ENCODE measurements around the gene RUNX2. TPM values are rescaled to one million over a fixed set of nuclear protein-coding genes. Genes with fewer than 3 reads are reported as not detected.

RUNX2 gene
- polyA plus RNA-seq, 1 donor: 2.6 TPM

GRCh38 chr6:45576648-45577624 is 248.8 kb downstream of the RUNX2 start:
- WGBS (ENCODE audit: insufficient coverage, low lambda C conversion rate): no CpG with 5 or more reads among the region's 15 CpGs
- Histone ChIP-seq H3K36me3 (ENCODE audit: control insufficient read depth, insufficient read depth, low read length) (no peaks in the 10 kb centered on the region), H3K27ac (ENCODE audit: low read length) (no peak overlapping the region), H3K4me1 (ENCODE audit: control insufficient read depth, insufficient read depth, low read length) (no peaks in the 10 kb centered on the region), H3K9me3 (ENCODE audit: control insufficient read depth, low read depth, low read length) (no peaks in the 10 kb centered on the region), H3K27me3 (ENCODE audit: control insufficient read depth, insufficient read depth, low read length) (no peaks in the 10 kb centered on the region), H3K4me3 (ENCODE audit: low read length) (no peak overlapping the region)
- DNase-seq: no peak

GRCh38 chr6:45577836-45578504 is 249.8 kb downstream of the RUNX2 start:
- H3K27me3 ChIP-seq (ENCODE audit: control insufficient read depth, insufficient read depth, low read length): no peaks in the 10 kb centered on the region
- no peak overlapping the region for H3K27ac ChIP-seq (ENCODE audit: low read length)
- 80% methylated on average over 1 of the region's 9 CpGs for WGBS (ENCODE audit: insufficient coverage, low lambda C conversion rate)

GRCh38 chr6:45584127-45584526 is 256.0 kb downstream of the RUNX2 start:
- Histone ChIP-seq H3K36me3 (ENCODE audit: control insufficient read depth, insufficient read depth, low read length) (no peaks in the 10 kb centered on the region), H3K27me3 (ENCODE audit: control insufficient read depth, insufficient read depth, low read length) (no peaks in the 10 kb centered on the region), H3K9me3 (ENCODE audit: control insufficient read depth, low read depth, low read length) (peaks cover 3% of the 10 kb centered on the region), H3K4me3 (ENCODE audit: low read length) (no peak overlapping the region), H3K27ac (ENCODE audit: low read length) (no peak overlapping the region), H3K4me1 (ENCODE audit: control insufficient read depth, insufficient read depth, low read length) (no peaks in the 10 kb centered on the region)
- DNase-seq: no peak
- no CpG with 5 or more reads among the region's 2 CpGs for WGBS (ENCODE audit: insufficient coverage, low lambda C conversion rate)

More at GRCh38 chr6:45577836-45578504, 249.8 kb downstream of the RUNX2 start:
- Histone ChIP-seq H3K9me3 (ENCODE audit: control insufficient read depth, low read depth, low read length) (no peaks in the 10 kb centered on the region), H3K4me1 (ENCODE audit: control insufficient read depth, insufficient read depth, low read length) (no peaks in the 10 kb centered on the region), H3K36me3 (ENCODE audit: control insufficient read depth, insufficient read depth, low read length) (no peaks in the 10 kb centered on the region), H3K4me3 (ENCODE audit: low read length) (no peak overlapping the region)
- DNase-seq: no peak

- Histone ChIP-seq H3K27me3 (ENCODE audit: control insufficient read depth, insufficient read depth, low read length) (no peaks in the 10 kb centered on the region), H3K4me3 (ENCODE audit: low read length) (no peak overlapping the region), H3K4me1 (ENCODE audit: control insufficient read depth, insufficient read depth, low read length) (peaks cover 4% of the 10 kb centered on the region), H3K27ac (ENCODE audit: low read length) (no peak overlapping the region), H3K36me3 (ENCODE audit: control insufficient read depth, insufficient read depth, low read length) (no peaks in the 10 kb centered on the region), H3K9me3 (ENCODE audit: control insufficient read depth, low read depth, low read length) (peaks cover 3% of the 10 kb centered on the region)
- 100% methylated on average over 1 of the region's 13 CpGs for WGBS (ENCODE audit: insufficient coverage, low lambda C conversion rate)
- no peak for DNase-seq
Measured at GRCh38 chr6:45586216-45587171, 258.4 kb downstream of the RUNX2 start.

- no CpG with 5 or more reads among the region's 5 CpGs for WGBS (ENCODE audit: insufficient coverage, low lambda C conversion rate)
- no peaks in the 10 kb centered on the region for H3K27me3 ChIP-seq (ENCODE audit: control insufficient read depth, insufficient read depth, low read length)
- DNase-seq: no peak
- H3K36me3 ChIP-seq (ENCODE audit: control insufficient read depth, insufficient read depth, low read length): no peaks in the 10 kb centered on the region
- peaks cover 3% of the 10 kb centered on the region for H3K9me3 ChIP-seq (ENCODE audit: control insufficient read depth, low read depth, low read length)
- no peak overlapping the region for H3K27ac ChIP-seq (ENCODE audit: low read length)
- H3K4me3 ChIP-seq (ENCODE audit: low read length): no peak overlapping the region
- H3K4me1 ChIP-seq (ENCODE audit: control insufficient read depth, insufficient read depth, low read length): peaks cover 8% of the 10 kb centered on the region
Measured at GRCh38 chr6:45587229-45588060, 259.3 kb downstream of the RUNX2 start.

- no peak overlapping the region for H3K27ac ChIP-seq (ENCODE audit: low read length)
- peaks cover 3% of the 10 kb centered on the region for H3K9me3 ChIP-seq (ENCODE audit: control insufficient read depth, low read depth, low read length)
- H3K36me3 ChIP-seq (ENCODE audit: control insufficient read depth, insufficient read depth, low read length): no peaks in the 10 kb centered on the region
- no peak for DNase-seq
- no peak overlapping the region for H3K4me3 ChIP-seq (ENCODE audit: low read length)
- H3K4me1 ChIP-seq (ENCODE audit: control insufficient read depth, insufficient read depth, low read length): peaks cover 8% of the 10 kb centered on the region
- WGBS (ENCODE audit: insufficient coverage, low lambda C conversion rate): no CpG with 5 or more reads among the region's 3 CpGs
- no peaks in the 10 kb centered on the region for H3K27me3 ChIP-seq (ENCODE audit: control insufficient read depth, insufficient read depth, low read length)
Measured at GRCh38 chr6:45589367-45589766, 261.2 kb downstream of the RUNX2 start.

- Histone ChIP-seq H3K27me3 (ENCODE audit: control insufficient read depth, insufficient read depth, low read length) (no peaks in the 10 kb centered on the region), H3K27ac (ENCODE audit: low read length) (no peak overlapping the region), H3K4me3 (ENCODE audit: low read length) (no peak overlapping the region), H3K4me1 (ENCODE audit: control insufficient read depth, insufficient read depth, low read length) (peaks cover 8% of the 10 kb centered on the region), H3K36me3 (ENCODE audit: control insufficient read depth, insufficient read depth, low read length) (no peaks in the 10 kb centered on the region), H3K9me3 (ENCODE audit: control insufficient read depth, low read depth, low read length) (peaks cover 3% of the 10 kb centered on the region)
- DNase-seq: peak in 1 of 2 donors; percentile 35
- WGBS (ENCODE audit: insufficient coverage, low lambda C conversion rate): 60% methylated on average over 1 of the region's 4 CpGs
Measured at GRCh38 chr6:45590226-45590625, 262.1 kb downstream of the RUNX2 start.

GRCh38 chr6:45590696-45591184 is 262.6 kb downstream of the RUNX2 start:
- Histone ChIP-seq H3K4me3 (ENCODE audit: low read length) (no peak overlapping the region), H3K9me3 (ENCODE audit: control insufficient read depth, low read depth, low read length) (peaks cover 3% of the 10 kb centered on the region), H3K4me1 (ENCODE audit: control insufficient read depth, insufficient read depth, low read length) (peaks cover 8% of the 10 kb centered on the region), H3K27ac (ENCODE audit: low read length) (no peak overlapping the region), H3K27me3 (ENCODE audit: control insufficient read depth, insufficient read depth, low read length) (no peaks in the 10 kb centered on the region), H3K36me3 (ENCODE audit: control insufficient read depth, insufficient read depth, low read length) (no peaks in the 10 kb centered on the region)
- DNase-seq: no peak
- WGBS (ENCODE audit: insufficient coverage, low lambda C conversion rate): no CpG with 5 or more reads among the region's 7 CpGs

- Histone ChIP-seq H3K4me1 (ENCODE audit: control insufficient read depth, insufficient read depth, low read length) (peaks cover 8% of the 10 kb centered on the region), H3K9me3 (ENCODE audit: control insufficient read depth, low read depth, low read length) (peaks cover 2% of the 10 kb centered on the region), H3K27me3 (ENCODE audit: control insufficient read depth, insufficient read depth, low read length) (no peaks in the 10 kb centered on the region), H3K27ac (ENCODE audit: low read length) (no peak overlapping the region), H3K36me3 (ENCODE audit: control insufficient read depth, insufficient read depth, low read length) (no peaks in the 10 kb centered on the region), H3K4me3 (ENCODE audit: low read length) (no peak overlapping the region)
- no CpG with 5 or more reads among the region's 1 CpG for WGBS (ENCODE audit: insufficient coverage, low lambda C conversion rate)
- DNase-seq: no peak
Measured at GRCh38 chr6:45591306-45591705, 263.2 kb downstream of the RUNX2 start.

Data from large intestine (tissue), 3 donors.